ENCODE measurements around the gene ZFPM1. TPM values are rescaled to one million over a fixed set of nuclear protein-coding genes. Genes with fewer than 3 reads are reported as not detected.
A peak's percentile ranks its signal among the peaks of the same experiment; 100 is the strongest.

Gene ZFPM1
- total and polyA plus RNA-seq, 2 of the 8 experiments (the other 6 are each of a cell fraction or from before 2014, with no cell fraction given): 0.74 to 4.8 TPM

DNA sequence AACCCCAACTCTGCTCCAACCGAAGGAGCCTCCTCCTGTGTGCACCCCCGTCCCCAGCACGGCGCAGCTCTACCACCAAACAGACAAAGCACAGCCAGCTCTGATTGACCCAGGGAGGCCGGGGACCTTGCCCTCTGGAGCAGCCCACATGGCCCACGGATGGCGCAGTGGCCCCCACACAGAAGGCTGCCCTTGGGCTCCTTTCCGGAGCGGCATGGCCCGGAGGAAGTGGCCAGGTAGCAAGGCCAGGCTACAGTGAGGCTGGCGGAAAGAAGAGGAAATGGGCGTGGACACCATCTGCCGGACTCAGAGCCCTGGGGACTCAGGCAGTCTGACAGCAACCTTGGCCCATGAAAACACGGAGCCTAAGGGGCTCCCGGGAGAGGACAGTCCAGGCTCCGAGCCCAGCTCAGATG is 97.2 kb downstream of the ZFPM1 start:
- H3K79me2 ChIP-seq (ENCODE audit: control insufficient read depth in 1 of 2, insufficient read depth in 2 of 2, low read length in 2 of 2): no peaks in the 10 kb centered on the region
- no peak overlapping the region for H3K27ac ChIP-seq (ENCODE audit: low read depth, low read length)
- H2AFZ ChIP-seq (ENCODE audit: low read length): no peak overlapping the region
- DNase-seq (ENCODE audit: low read depth in 1 of 2, low spot score in 2 of 2) (no peak), FAIRE-seq (no peak)
- no peak overlapping the region for H3K23ac ChIP-seq (ENCODE audit: insufficient read length)
- peaks cover 12 to 31% (median 25%) of the 10 kb centered on the region in 4 experiments for H3K27me3 ChIP-seq (replicated peaks in 1 of 4; ENCODE audit: control insufficient read depth in 3 of 4, extremely low read depth in 1 of 4, insufficient read depth in 3 of 4, low read length in 3 of 4)
- no peaks in the 10 kb centered on the region for H3K79me1 ChIP-seq (ENCODE audit: low read depth, low read length)
- H3K36me3 ChIP-seq (ENCODE audit: control insufficient read depth in 2 of 4, insufficient read depth in 4 of 4, low read length in 3 of 4): no peaks in the 10 kb centered on the region
- 79% methylated on average over 16 of the region's 16 CpGs; no CpG with 5 or more reads in 1 of the 2 experiments for WGBS, 2 experiments (ENCODE audit: extremely low coverage in 1 of 2, insufficient coverage in 1 of 2, insufficient read length in 1 of 2, insufficient replicate concordance in 2 of 2, low coverage in 1 of 2, low lambda C conversion rate in 2 of 2, missing lambda C conversion rate in 1 of 2)
- H3K14ac ChIP-seq (ENCODE audit: insufficient read length): no peak overlapping the region
- H3K4me3 ChIP-seq (ENCODE audit: extremely low read depth in 1 of 4, insufficient read depth in 2 of 4, low read depth in 3 of 4, low read length in 4 of 4): no peak overlapping the region
- TF ChIP-seq KDM1A (IDR thresholded peaks at IDR 0.05; ENCODE audit: borderline replicate concordance, low read length): no peak
- no peak for TF ChIP-seq SIX5 (IDR thresholded peaks at IDR 0.05; ENCODE audit: low read depth, low read length)
- no peak for TF ChIP-seq RAD21 (IDR thresholded peaks at IDR 0.05 in 1 of 2, conservative IDR thresholded peaks at IDR 0.05 in 1 of 2; ENCODE audit: low read depth in 2 of 2, low read length in 2 of 2)
- TF ChIP-seq, protein P1, sequence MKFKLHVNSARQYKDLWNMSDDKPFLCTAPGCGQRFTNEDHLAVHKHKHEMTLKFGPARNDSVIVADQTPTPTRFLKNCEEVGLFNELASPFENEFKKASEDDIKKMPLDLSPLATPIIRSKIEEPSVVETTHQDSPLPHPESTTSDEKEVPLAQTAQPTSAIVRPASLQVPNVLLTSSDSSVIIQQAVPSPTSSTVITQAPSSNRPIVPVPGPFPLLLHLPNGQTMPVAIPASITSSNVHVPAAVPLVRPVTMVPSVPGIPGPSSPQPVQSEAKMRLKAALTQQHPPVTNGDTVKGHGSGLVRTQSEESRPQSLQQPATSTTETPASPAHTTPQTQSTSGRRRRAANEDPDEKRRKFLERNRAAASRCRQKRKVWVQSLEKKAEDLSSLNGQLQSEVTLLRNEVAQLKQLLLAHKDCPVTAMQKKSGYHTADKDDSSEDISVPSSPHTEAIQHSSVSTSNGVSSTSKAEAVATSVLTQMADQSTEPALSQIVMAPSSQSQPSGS (IDR thresholded peaks at IDR 0.05; ENCODE audit: low read length): no peak
- TF ChIP-seq TCF12 (IDR thresholded peaks at IDR 0.05; ENCODE audit: low read depth, low read length): no peak
- no peak for TF ChIP-seq CBX5 (IDR thresholded peaks at IDR 0.05; ENCODE audit: low read depth, low read length)
- no peak for TF ChIP-seq RXRA (IDR thresholded peaks at IDR 0.05; ENCODE audit: insufficient read depth, low read depth, low read length)
- TF ChIP-seq POLR2A (IDR thresholded peaks at IDR 0.05; ENCODE audit: control extremely low read depth in 1 of 2, low read depth in 2 of 2, low read length in 2 of 2): no peak
- TF ChIP-seq CHD1 (IDR thresholded peaks at IDR 0.05; ENCODE audit: low read depth, low read length): no peak
- no peak for TF ChIP-seq FOSL1 (IDR thresholded peaks at IDR 0.05; ENCODE audit: insufficient read depth, low read depth, low read length)
- TF ChIP-seq TBP (IDR thresholded peaks at IDR 0.05; ENCODE audit: low read depth, low read length): no peak
- no peak for TF ChIP-seq CHD2 (IDR thresholded peaks at IDR 0.05; ENCODE audit: low read length)
- H3K4me2 ChIP-seq (ENCODE audit: insufficient read depth in 1 of 2, low read depth in 2 of 2, low read length in 2 of 2): no peak overlapping the region
- H3K4me1 ChIP-seq (replicated peaks in 1 of 4; ENCODE audit: control insufficient read depth in 3 of 4, insufficient read depth in 4 of 4, low read length in 3 of 4): peaks cover 0 to 8% (median 0%) of the 10 kb centered on the region in 4 experiments; a peak in 1 of 7 replicates
- no peak overlapping the region for H2BK20ac ChIP-seq (ENCODE audit: low read length)
- H2BK12ac ChIP-seq (ENCODE audit: low read depth, low read length): no peak overlapping the region
- no peak overlapping the region for H2BK15ac ChIP-seq (ENCODE audit: low read length)
- H2BK5ac ChIP-seq (ENCODE audit: low read depth, low read length): no peak overlapping the region
- POLR2A ChIA-PET (ENCODE audit: partially characterized antibody): interaction anchor here (1.2 to 2.0 kb wide), 3 partner anchors 14 to 18 kb away, joined by 3 to 8 read pairs (median 5); no protein-coding TSS in a partner anchor
- H4K20me1 ChIP-seq (replicated peaks in 1 of 2; ENCODE audit: control insufficient read depth in 1 of 2, insufficient read depth in 2 of 2, low read length in 2 of 2): no peaks in the 10 kb centered on the region
- CTCF ChIA-PET (ENCODE audit: partially characterized antibody): interaction anchor here (0.6 to 4.6 kb wide), 7 partner anchors 9 to 864 kb away, joined by 3 to 24 read pairs (median 3); no protein-coding TSS in a partner anchor
- H2BK120ac ChIP-seq (replicated peaks; ENCODE audit: low read depth, low read length): no peak overlapping the region
- H3K18ac ChIP-seq (ENCODE audit: extremely low read depth, low read length): peak overlapping the region; percentile 32; the same call in 1 of the 2 replicates
- H3K23me2 ChIP-seq (ENCODE audit: low read depth, low read length): no peaks in the 10 kb centered on the region
- no peak overlapping the region for H3K56ac ChIP-seq (replicated peaks; ENCODE audit: insufficient read length, low read depth, low read length)
- no peak overlapping the region for H4K91ac ChIP-seq (replicated peaks; ENCODE audit: insufficient read length, low read length)
- no peak overlapping the region for H2AK5ac ChIP-seq (ENCODE audit: low read depth, low read length)
- H3K9ac ChIP-seq (replicated peaks in 1 of 4; ENCODE audit: extremely low read depth in 1 of 4, low read depth in 3 of 4, low read length in 3 of 4): no peak overlapping the region
- H4K8ac ChIP-seq (ENCODE audit: extremely low read depth, insufficient read depth, low read length): no peak overlapping the region
- no peaks in the 10 kb centered on the region for H3K9me3 ChIP-seq (ENCODE audit: insufficient read depth in 2 of 2, low read depth in 1 of 2, low read length in 1 of 2)
- H3K4ac ChIP-seq (replicated peaks; ENCODE audit: insufficient read length, low read depth, low read length): no peak overlapping the region
- no peak overlapping the region for H4K5ac ChIP-seq (ENCODE audit: insufficient read length, low read depth, low read length)
